Measurements from ENCODE around the gene DLGAP4. TPM values are rescaled to one million over a fixed set of nuclear protein-coding genes. Genes with fewer than 3 reads are reported as not detected.
A peak's percentile ranks its signal among the peaks of the same experiment; 100 is the strongest.
"Not testable (repeated sequence)": the region's sequence is repeated elsewhere in the genome, so short reads cannot be mapped to it uniquely, and the experiment has no call there.

DLGAP4 gene
- total and polyA plus RNA-seq, 9 donors = 13.0 to 63.9 (median 52.2) TPM

DNA sequence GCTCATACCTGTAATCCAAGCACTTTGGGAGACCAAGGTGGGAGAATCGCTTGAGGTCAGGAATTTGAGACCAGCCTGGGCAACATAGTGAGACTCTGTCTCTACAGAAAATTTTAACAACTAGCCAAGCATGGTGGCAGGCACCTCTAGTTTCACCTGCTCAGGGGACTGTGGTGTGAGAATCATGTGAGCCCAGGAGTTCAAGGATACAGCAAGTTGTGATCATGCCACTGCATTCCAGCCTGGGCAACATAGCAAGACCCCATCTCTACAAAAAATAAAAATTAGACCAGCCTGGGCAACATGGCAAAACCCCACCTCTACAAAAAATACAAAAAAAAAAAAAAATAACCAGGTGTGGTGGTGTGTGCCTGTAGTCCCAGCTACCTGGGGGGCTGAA, 73.8 kb downstream of the DLGAP4 start:
- WGBS (ENCODE audit: insufficient coverage) = no CpG with 5 or more reads among the region's 1 CpG
- not testable (repeated sequence) for DNase-seq; H3K9me3 ChIP-seq (replicated peaks; ENCODE audit: control insufficient read depth, low read depth, low read length); H3K4me1 ChIP-seq (ENCODE audit: control insufficient read depth, insufficient read depth, low read length); H3K27me3 ChIP-seq (ENCODE audit: control insufficient read depth, insufficient read depth, low read length); H3K36me3 ChIP-seq (ENCODE audit: control insufficient read depth, insufficient read depth, low read length); H3K27ac ChIP-seq (ENCODE audit: low read length); H3K4me3 ChIP-seq (ENCODE audit: low read length)

DNA sequence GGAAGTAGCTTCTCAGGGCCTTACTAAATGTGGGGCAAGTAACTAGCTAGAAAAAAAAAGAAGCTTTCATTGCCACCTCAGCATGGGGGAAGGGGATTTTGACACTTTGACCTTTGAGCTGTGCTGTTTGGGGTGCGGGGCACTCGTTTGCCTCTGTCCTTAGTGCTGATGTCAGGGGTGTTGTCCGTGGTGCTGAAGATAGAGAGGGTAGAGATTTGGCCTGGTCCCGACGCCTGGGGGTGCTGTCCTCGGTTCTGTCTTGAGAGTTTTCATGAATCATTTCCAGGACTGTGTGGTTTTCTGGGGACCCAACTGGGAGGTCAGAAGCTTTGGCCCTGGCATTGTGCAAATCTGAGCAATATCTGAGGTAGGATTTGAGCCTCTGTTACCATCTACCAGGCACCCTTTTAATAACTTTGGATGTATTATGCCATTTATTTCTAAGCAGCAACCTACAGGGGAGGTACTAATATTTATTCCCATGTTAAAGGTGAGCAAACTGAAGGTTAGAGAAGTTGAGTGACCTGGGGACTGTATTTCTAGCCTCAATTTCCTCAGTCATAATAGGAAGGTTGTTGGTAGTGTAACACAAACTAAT, 78.0 kb downstream of the DLGAP4 start:
- Histone ChIP-seq H3K27me3 (ENCODE audit: control insufficient read depth, insufficient read depth, low read length) (peaks cover 3% of the 10 kb centered on the region), H3K4me3 (ENCODE audit: low read length) (no peak overlapping the region), H3K4me1 (ENCODE audit: control insufficient read depth, insufficient read depth, low read length) (no peaks in the 10 kb centered on the region), H3K27ac (ENCODE audit: low read length) (no peak overlapping the region), H3K36me3 (ENCODE audit: control insufficient read depth, insufficient read depth, low read length) (no peaks in the 10 kb centered on the region), H3K9me3 (replicated peaks; ENCODE audit: control insufficient read depth, low read depth, low read length) (no peaks in the 10 kb centered on the region)
- WGBS (ENCODE audit: insufficient coverage) = 0% methylated on average over 3 of the region's 6 CpGs
- DNase-seq = peak; percentile 40

DNA sequence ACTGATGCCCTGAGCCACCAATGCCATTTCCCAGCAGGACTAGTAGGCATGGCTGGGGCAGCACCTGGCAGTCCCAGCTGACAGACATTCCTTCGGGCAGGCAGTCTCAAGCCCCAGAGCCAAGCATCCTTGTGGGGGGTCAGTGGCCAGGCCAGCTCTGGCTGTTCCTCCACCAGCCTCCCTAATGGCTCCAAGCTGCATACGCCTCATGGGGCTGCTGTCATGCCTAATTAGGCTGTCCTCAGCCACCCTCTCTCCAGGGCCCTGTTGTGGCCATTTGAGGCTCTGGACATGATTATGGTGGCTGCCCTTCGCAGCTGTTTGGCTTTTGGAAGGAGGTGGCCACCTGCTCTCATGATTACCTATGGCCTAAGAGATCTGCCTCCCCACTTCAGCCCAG, 79.4 kb downstream of the DLGAP4 start:
- Histone ChIP-seq H3K4me1 (ENCODE audit: control insufficient read depth, insufficient read depth, low read length) (no peaks in the 10 kb centered on the region), H3K9me3 (replicated peaks; ENCODE audit: control insufficient read depth, low read depth, low read length) (no peaks in the 10 kb centered on the region), H3K27me3 (ENCODE audit: control insufficient read depth, insufficient read depth, low read length) (no peaks in the 10 kb centered on the region), H3K27ac (ENCODE audit: low read length) (no peak overlapping the region), H3K4me3 (ENCODE audit: low read length) (no peak overlapping the region), H3K36me3 (ENCODE audit: control insufficient read depth, insufficient read depth, low read length) (no peaks in the 10 kb centered on the region)
- DNase-seq = no peak
- WGBS (ENCODE audit: insufficient coverage) = 80% methylated on average over 1 of the region's 3 CpGs

DNA sequence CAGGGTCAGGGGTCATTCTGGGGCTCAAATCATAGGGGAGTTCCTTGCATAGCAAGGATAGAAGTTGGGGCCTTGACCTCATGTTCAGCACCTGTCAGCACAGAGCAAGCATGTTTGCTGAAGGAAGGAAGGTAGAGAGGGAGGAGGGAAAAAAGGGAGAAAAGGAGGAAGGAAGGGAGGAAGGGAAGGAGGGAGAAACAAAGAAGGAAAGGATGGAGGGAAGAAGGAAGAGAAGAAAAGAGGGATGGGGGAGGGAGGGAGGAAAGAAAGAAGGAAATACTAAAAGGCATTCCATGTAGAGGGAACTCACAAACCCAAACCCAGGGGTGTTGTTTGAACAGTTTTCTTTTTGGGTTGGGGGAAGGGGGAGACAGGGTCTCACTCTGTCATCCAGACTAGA, 80.1 kb downstream of the DLGAP4 start:
- Histone ChIP-seq H3K4me3 (ENCODE audit: low read length) (no peak overlapping the region), H3K27me3 (ENCODE audit: control insufficient read depth, insufficient read depth, low read length) (no peaks in the 10 kb centered on the region), H3K9me3 (replicated peaks; ENCODE audit: control insufficient read depth, low read depth, low read length) (no peaks in the 10 kb centered on the region), H3K27ac (ENCODE audit: low read length) (no peak overlapping the region), H3K4me1 (ENCODE audit: control insufficient read depth, insufficient read depth, low read length) (no peaks in the 10 kb centered on the region), H3K36me3 (ENCODE audit: control insufficient read depth, insufficient read depth, low read length) (no peaks in the 10 kb centered on the region)
- DNase-seq = no peak

DNA sequence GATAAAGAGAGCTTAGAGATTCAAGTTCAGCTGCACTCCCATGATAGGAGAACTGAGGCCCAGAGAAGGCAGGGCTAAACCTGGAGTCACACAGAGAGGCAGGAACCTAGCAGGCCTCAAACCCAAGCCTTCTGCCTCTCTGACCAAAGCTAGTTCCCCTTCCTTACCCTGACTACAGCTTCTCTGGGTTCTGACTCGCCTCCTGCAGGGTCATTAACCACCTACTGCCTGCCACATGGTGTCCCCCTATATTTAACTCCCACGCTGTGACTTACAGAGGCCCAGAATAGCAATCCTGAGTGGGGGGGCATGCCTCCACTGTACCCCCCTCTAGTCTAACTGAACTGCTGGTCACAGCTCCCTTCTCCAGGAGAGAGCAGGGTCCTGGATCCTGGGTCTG, 84.1 kb downstream of the DLGAP4 start:
- Histone ChIP-seq H3K4me3 (ENCODE audit: low read length) (no peak overlapping the region), H3K36me3 (ENCODE audit: control insufficient read depth, insufficient read depth, low read length) (no peaks in the 10 kb centered on the region), H3K27ac (ENCODE audit: low read length) (no peak overlapping the region), H3K27me3 (ENCODE audit: control insufficient read depth, insufficient read depth, low read length) (peaks cover 2% of the 10 kb centered on the region), H3K4me1 (ENCODE audit: control insufficient read depth, insufficient read depth, low read length) (no peaks in the 10 kb centered on the region), H3K9me3 (replicated peaks; ENCODE audit: control insufficient read depth, low read depth, low read length) (no peaks in the 10 kb centered on the region)
- 20% methylated on average over 1 of the region's 2 CpGs for WGBS (ENCODE audit: insufficient coverage)
- no peak for DNase-seq

DNA sequence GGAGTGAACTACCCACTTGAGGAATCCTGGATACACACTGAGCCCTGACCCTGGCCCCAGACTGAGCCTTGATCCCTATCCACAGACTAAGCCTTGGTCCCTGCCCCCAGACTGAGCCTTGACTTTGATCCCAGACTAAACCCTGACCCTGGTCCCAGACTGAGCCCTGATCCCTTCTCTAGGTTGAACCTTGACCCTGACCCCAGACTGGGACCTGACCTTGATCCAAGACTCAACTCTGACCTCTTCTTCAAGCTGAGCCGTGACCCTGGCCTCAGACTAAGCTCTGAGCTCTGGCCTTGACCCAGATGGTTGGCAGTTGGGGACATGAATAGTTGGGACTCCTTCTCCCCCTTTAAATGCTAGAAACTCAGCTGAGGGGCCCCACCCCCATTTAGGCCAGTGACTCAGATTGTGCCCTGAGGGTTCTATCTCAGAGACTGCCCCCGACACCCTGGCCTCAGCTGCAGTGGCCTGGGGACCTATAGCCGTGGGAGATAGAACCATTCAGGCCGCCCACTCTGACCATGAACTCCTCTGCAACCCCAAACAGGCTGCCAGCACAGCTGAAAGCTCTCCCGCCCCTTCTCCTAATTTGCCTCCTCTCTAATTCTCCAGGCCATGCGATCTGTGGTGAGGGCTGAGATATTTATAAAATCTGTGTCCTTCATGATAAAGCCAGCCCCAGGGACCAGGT, 84.7 kb downstream of the DLGAP4 start:
- 39% methylated on average over 2 of the region's 6 CpGs for WGBS (ENCODE audit: insufficient coverage)
- Histone ChIP-seq H3K4me3 (ENCODE audit: low read length) (no peak overlapping the region), H3K36me3 (ENCODE audit: control insufficient read depth, insufficient read depth, low read length) (no peaks in the 10 kb centered on the region), H3K27ac (ENCODE audit: low read length) (no peak overlapping the region), H3K9me3 (replicated peaks; ENCODE audit: control insufficient read depth, low read depth, low read length) (no peaks in the 10 kb centered on the region), H3K27me3 (ENCODE audit: control insufficient read depth, insufficient read depth, low read length) (peaks cover 2% of the 10 kb centered on the region), H3K4me1 (ENCODE audit: control insufficient read depth, insufficient read depth, low read length) (no peaks in the 10 kb centered on the region)
- no peak for DNase-seq

DNA sequence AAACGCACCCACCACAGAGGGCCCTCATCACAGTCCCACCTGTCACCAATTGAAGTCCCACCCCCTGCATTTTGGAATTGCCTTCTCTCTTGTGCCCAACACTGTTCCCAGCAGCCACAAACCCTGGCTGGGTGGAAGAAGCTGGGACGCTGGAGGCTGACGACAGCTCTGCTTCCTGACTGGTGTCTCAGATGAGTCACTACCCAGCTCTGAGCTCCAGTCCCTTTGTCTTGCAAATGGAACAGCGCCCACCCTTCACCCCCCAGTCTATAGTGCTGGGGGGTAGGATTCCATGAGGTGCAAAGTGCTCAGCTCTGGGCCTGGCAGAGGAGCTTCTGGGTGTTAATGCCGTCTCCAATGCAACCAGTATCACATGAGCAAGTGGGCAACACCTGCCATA, 85.3 kb downstream of the DLGAP4 start:
- DNase-seq = no peak
- no peak overlapping the region for H3K27ac ChIP-seq (ENCODE audit: low read length)
- no peak overlapping the region for H3K4me3 ChIP-seq (ENCODE audit: low read length)
- H3K36me3 ChIP-seq (ENCODE audit: control insufficient read depth, insufficient read depth, low read length) = no peaks in the 10 kb centered on the region
- 40% methylated on average over 1 of the region's 5 CpGs for WGBS (ENCODE audit: insufficient coverage)
- peaks cover 2% of the 10 kb centered on the region for H3K27me3 ChIP-seq (ENCODE audit: control insufficient read depth, insufficient read depth, low read length)
- H3K4me1 ChIP-seq (ENCODE audit: control insufficient read depth, insufficient read depth, low read length) = no peaks in the 10 kb centered on the region
- no peaks in the 10 kb centered on the region for H3K9me3 ChIP-seq (replicated peaks; ENCODE audit: control insufficient read depth, low read depth, low read length)

DNA sequence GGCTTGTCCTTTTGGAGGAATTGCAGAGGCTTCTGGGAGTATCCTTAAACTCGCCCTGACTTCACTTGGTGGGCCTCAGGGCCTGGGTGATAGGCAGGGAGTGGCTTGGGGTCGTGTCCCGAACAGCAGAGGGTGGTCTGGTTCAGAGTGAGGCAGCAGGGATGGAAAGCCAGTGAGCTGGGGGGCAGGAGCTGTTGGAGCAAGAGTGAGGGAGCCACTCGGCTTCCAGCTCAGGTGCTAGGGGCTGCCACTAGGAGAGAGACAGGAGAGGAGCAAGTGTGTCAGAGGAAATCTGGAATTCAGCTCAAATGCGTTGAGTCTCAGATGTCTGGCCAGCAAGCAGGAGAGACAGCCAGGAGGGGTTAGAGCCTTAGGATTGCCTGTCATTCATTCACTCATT, 85.8 kb downstream of the DLGAP4 start:
- no peak overlapping the region for H3K27ac ChIP-seq (ENCODE audit: low read length)
- no peaks in the 10 kb centered on the region for H3K36me3 ChIP-seq (ENCODE audit: control insufficient read depth, insufficient read depth, low read length)
- peaks cover 2% of the 10 kb centered on the region for H3K27me3 ChIP-seq (ENCODE audit: control insufficient read depth, insufficient read depth, low read length)
- 28% methylated on average over 4 of the region's 5 CpGs for WGBS (ENCODE audit: insufficient coverage)
- no peak overlapping the region for H3K4me3 ChIP-seq (ENCODE audit: low read length)
- H3K4me1 ChIP-seq (ENCODE audit: control insufficient read depth, insufficient read depth, low read length) = no peaks in the 10 kb centered on the region
- DNase-seq = no peak
- no peaks in the 10 kb centered on the region for H3K9me3 ChIP-seq (replicated peaks; ENCODE audit: control insufficient read depth, low read depth, low read length)

DNA sequence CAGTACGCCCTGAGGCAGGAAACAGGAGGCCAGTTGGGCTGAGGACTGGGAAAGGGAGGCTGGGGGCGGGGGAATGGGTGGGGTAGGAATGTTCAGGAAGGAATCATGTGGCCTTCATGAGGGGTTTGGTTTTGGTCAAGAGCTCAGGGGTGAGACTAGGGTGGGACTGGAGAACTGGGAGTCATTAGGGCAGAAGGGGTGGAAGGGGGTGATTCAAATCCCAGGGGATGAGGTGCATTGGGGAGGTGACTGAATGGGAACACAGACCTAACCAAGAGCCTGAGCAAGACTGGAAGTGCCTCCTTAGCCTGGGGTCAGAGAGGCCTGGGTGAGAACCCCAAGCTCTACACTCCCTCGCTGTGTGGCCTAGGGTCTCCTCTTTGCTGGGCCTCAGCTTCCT, 86.8 kb downstream of the DLGAP4 start:
- Histone ChIP-seq H3K27me3 (ENCODE audit: control insufficient read depth, insufficient read depth, low read length) (peaks cover 2% of the 10 kb centered on the region), H3K4me3 (ENCODE audit: low read length) (no peak overlapping the region), H3K9me3 (replicated peaks; ENCODE audit: control insufficient read depth, low read depth, low read length) (no peaks in the 10 kb centered on the region), H3K36me3 (ENCODE audit: control insufficient read depth, insufficient read depth, low read length) (no peaks in the 10 kb centered on the region), H3K4me1 (ENCODE audit: control insufficient read depth, insufficient read depth, low read length) (no peaks in the 10 kb centered on the region), H3K27ac (ENCODE audit: low read length) (no peak overlapping the region)
- WGBS (ENCODE audit: insufficient coverage) = 100% methylated on average over 2 of the region's 3 CpGs
- no peak for DNase-seq

DNA sequence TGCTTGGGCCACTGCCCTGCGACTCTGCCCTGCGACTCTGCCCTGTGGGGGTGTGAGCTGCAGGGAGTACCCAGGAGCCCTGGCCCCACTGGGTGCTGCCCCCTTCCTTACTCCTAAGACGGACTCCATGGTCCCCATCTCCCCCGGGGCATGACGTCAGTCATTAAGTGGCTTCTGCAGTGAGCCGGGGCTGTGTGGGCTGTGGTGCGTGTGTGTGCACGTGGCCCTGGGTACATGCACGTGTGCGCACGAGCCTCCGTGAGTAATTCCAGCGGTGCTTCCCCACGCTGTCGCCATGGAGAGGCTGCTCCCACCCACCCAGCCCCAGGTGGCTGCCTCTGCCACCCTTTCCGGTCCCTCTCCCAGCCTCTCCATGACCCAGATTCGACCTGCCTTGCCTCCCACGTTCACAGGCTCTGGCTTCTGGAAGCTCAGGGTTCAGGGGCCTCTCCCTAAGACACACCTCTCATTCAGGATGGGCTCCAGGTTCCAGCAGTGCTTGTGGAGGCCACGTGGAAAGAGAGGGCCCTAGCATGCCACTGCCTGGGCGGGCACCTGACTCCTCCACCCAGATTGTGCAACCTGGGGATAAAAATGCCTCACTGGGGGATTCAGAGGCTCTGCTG, 88.3 kb downstream of the DLGAP4 start:
- Histone ChIP-seq H3K27ac (ENCODE audit: low read length) (no peak overlapping the region), H3K27me3 (ENCODE audit: control insufficient read depth, insufficient read depth, low read length) (peaks cover 2% of the 10 kb centered on the region), H3K4me3 (ENCODE audit: low read length) (no peak overlapping the region), H3K4me1 (ENCODE audit: control insufficient read depth, insufficient read depth, low read length) (no peaks in the 10 kb centered on the region), H3K9me3 (replicated peaks; ENCODE audit: control insufficient read depth, low read depth, low read length) (no peaks in the 10 kb centered on the region), H3K36me3 (ENCODE audit: control insufficient read depth, insufficient read depth, low read length) (no peaks in the 10 kb centered on the region)
- no peak for DNase-seq
- 40% methylated on average over 5 of the region's 20 CpGs for WGBS (ENCODE audit: insufficient coverage)

Data from muscle of leg (tissue), 11 donors.